Measurements from ENCODE around the gene ARHGEF2. TPM values are rescaled to one million over a fixed set of nuclear protein-coding genes. Genes with fewer than 3 reads are reported as not detected.

Gene ARHGEF2
- total and polyA plus RNA-seq, 9 of the 15 experiments (the other 6 are each of a cell fraction or from before 2014, with no cell fraction given), result 7.1 to 162 (median 62.2) TPM

DNA sequence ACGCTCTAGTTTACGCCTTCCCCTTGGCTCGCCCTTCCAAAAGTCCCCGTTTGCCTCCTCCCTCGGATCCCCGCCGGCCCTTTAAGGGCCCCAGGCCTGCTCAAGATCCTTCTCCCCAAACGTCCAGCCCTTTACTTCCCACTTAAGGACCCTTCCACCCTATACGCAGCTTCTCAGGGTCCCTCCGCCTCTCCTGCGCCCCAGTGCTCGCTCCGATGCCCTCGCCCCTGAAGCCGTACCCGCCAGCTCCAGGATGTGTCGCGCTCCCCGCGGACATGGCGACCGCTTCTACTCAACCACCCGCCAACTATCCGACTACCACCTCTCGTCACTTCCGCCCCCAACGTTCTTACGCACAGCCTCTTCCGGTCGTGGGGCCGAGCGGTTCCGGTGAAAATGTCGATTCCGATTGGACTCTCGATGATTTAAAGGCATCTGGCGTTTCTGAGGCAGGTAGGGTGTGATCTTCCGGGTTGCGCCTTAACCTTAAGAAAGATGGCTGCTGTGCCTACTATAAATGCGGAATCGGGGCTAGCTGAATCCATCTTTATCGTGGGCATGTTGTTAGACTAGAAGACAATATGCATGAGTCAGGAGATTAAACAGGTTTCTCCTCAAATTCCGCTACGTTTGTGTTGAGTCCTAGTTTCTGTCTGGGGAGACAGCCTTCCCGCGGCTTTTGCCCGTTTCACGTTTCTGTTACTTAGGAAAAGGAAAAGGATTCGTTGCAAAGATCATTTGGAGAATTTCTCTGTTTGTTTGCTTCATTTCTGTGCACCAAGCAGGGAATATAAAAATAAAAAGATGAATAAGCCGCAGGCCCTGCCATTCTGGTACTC lies 44.0 kb downstream of the ARHGEF2 start, which contains the start of gene KHDC4 (continued):
- TF ChIP-seq, protein P1, sequence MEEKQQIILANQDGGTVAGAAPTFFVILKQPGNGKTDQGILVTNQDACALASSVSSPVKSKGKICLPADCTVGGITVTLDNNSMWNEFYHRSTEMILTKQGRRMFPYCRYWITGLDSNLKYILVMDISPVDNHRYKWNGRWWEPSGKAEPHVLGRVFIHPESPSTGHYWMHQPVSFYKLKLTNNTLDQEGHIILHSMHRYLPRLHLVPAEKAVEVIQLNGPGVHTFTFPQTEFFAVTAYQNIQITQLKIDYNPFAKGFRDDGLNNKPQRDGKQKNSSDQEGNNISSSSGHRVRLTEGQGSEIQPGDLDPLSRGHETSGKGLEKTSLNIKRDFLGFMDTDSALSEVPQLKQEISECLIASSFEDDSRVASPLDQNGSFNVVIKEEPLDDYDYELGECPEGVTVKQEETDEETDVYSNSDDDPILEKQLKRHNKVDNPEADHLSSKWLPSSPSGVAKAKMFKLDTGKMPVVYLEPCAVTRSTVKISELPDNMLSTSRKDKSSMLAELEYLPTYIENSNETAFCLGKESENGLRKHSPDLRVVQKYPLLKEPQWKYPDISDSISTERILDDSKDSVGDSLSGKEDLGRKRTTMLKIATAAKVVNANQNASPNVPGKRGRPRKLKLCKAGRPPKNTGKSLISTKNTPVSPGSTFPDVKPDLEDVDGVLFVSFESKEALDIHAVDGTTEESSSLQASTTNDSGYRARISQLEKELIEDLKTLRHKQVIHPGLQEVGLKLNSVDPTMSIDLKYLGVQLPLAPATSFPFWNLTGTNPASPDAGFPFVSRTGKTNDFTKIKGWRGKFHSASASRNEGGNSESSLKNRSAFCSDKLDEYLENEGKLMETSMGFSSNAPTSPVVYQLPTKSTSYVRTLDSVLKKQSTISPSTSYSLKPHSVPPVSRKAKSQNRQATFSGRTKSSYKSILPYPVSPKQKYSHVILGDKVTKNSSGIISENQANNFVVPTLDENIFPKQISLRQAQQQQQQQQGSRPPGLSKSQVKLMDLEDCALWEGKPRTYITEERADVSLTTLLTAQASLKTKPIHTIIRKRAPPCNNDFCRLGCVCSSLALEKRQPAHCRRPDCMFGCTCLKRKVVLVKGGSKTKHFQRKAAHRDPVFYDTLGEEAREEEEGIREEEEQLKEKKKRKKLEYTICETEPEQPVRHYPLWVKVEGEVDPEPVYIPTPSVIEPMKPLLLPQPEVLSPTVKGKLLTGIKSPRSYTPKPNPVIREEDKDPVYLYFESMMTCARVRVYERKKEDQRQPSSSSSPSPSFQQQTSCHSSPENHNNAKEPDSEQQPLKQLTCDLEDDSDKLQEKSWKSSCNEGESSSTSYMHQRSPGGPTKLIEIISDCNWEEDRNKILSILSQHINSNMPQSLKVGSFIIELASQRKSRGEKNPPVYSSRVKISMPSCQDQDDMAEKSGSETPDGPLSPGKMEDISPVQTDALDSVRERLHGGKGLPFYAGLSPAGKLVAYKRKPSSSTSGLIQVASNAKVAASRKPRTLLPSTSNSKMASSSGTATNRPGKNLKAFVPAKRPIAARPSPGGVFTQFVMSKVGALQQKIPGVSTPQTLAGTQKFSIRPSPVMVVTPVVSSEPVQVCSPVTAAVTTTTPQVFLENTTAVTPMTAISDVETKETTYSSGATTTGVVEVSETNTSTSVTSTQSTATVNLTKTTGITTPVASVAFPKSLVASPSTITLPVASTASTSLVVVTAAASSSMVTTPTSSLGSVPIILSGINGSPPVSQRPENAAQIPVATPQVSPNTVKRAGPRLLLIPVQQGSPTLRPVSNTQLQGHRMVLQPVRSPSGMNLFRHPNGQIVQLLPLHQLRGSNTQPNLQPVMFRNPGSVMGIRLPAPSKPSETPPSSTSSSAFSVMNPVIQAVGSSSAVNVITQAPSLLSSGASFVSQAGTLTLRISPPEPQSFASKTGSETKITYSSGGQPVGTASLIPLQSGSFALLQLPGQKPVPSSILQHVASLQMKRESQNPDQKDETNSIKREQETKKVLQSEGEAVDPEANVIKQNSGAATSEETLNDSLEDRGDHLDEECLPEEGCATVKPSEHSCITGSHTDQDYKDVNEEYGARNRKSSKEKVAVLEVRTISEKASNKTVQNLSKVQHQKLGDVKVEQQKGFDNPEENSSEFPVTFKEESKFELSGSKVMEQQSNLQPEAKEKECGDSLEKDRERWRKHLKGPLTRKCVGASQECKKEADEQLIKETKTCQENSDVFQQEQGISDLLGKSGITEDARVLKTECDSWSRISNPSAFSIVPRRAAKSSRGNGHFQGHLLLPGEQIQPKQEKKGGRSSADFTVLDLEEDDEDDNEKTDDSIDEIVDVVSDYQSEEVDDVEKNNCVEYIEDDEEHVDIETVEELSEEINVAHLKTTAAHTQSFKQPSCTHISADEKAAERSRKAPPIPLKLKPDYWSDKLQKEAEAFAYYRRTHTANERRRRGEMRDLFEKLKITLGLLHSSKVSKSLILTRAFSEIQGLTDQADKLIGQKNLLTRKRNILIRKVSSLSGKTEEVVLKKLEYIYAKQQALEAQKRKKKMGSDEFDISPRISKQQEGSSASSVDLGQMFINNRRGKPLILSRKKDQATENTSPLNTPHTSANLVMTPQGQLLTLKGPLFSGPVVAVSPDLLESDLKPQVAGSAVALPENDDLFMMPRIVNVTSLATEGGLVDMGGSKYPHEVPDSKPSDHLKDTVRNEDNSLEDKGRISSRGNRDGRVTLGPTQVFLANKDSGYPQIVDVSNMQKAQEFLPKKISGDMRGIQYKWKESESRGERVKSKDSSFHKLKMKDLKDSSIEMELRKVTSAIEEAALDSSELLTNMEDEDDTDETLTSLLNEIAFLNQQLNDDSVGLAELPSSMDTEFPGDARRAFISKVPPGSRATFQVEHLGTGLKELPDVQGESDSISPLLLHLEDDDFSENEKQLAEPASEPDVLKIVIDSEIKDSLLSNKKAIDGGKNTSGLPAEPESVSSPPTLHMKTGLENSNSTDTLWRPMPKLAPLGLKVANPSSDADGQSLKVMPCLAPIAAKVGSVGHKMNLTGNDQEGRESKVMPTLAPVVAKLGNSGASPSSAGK (IDR thresholded peaks at IDR 0.05), result no peak; the same call in 1 of the 2 replicates
- TF ChIP-seq, protein P2, sequence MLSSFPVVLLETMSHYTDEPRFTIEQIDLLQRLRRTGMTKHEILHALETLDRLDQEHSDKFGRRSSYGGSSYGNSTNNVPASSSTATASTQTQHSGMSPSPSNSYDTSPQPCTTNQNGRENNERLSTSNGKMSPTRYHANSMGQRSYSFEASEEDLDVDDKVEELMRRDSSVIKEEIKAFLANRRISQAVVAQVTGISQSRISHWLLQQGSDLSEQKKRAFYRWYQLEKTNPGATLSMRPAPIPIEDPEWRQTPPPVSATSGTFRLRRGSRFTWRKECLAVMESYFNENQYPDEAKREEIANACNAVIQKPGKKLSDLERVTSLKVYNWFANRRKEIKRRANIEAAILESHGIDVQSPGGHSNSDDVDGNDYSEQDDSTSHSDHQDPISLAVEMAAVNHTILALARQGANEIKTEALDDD (IDR thresholded peaks at IDR 0.05), result no peak
- peak; percentile 66 to 76; a peak in 3 of 4 replicates for TF ChIP-seq MAZ (CRISPR knock-in tag; conservative IDR thresholded peaks at IDR 0.05 in 1 of 2, IDR thresholded peaks at IDR 0.05 in 1 of 2)
- peak; percentile 73 for TF ChIP-seq BACH1 (tag; IDR thresholded peaks at IDR 0.05)
- TF ChIP-seq TBL1XR1 (IDR thresholded peaks at IDR 0.05; ENCODE audit: low read length in 2 of 2), result peak in 1 of 2 experiments; percentile 14; a peak in 2 of 4 replicates
- TF ChIP-seq RBM14 (IDR thresholded peaks at IDR 0.05; ENCODE audit: borderline replicate concordance, insufficient read depth, low read depth, low read length), result no peak
- TF ChIP-seq MTA2 (IDR thresholded peaks at IDR 0.05; ENCODE audit: low read depth), result peak; percentile 76
- no peak for TF ChIP-seq U2AF1 (optimal IDR thresholded peaks at IDR 0.05; ENCODE audit: low read depth, low read length)
- TF ChIP-seq JUND (IDR thresholded peaks at IDR 0.05; ENCODE audit: borderline replicate concordance, low read depth, low read length), result no peak; the same call in none of the 2 replicates
- peak; percentile 77; the same call in 2 of the 3 replicates for TF ChIP-seq JUND (tag; IDR thresholded peaks at IDR 0.05; ENCODE audit: borderline replicate concordance, low read depth, low read length)
- TF ChIP-seq CTBP1 (IDR thresholded peaks at IDR 0.05; ENCODE audit: borderline replicate concordance), result no peak; the same call in 1 of the 2 replicates
- peak in 1 of 2 experiments; percentile 57; a peak in 1 of 4 replicates for TF ChIP-seq SRF (CRISPR knock-in tag; IDR thresholded peaks at IDR 0.05)

Data from K562 (cell line).